Measurements from ENCODE around the gene CNOT8. TPM values are rescaled to one million over a fixed set of nuclear protein-coding genes. Genes with fewer than 3 reads are reported as not detected.

CNOT8 gene
- polyA plus RNA-seq, 1 donor from 2014 or later, result 146 TPM

GRCh38 chr5:154858972-154859871 lies 795 bp downstream of the CNOT8 start:
- H4K20me1 ChIP-seq (ENCODE audit: insufficient read depth), result no peaks in the 10 kb centered on the region
- peaks cover 5% of the 10 kb centered on the region for H3F3A ChIP-seq (ENCODE audit: insufficient read depth, low read length, poor library complexity, severe bottlenecking)
- peaks cover 52% of the 10 kb centered on the region for H3K79me2 ChIP-seq (replicated peaks; ENCODE audit: insufficient read depth, low read length)
- TF ChIP-seq EP300 (conservative IDR thresholded peaks at IDR 0.05; ENCODE audit: poor library complexity, severe bottlenecking) (no peak), TAF1 (IDR thresholded peaks at IDR 0.05; ENCODE audit: low read depth) (no peak), POLR2AphosphoS5 (IDR thresholded peaks at IDR 0.05) (no peak), RAD21 (conservative IDR thresholded peaks at IDR 0.05) (no peak), SMC3 (conservative IDR thresholded peaks at IDR 0.05; ENCODE audit: poor library complexity) (no peak), MXI1 (conservative IDR thresholded peaks at IDR 0.05; ENCODE audit: poor library complexity, severe bottlenecking) (no peak), EZH2 (IDR thresholded peaks at IDR 0.05; ENCODE audit: borderline replicate concordance, insufficient read depth, low read length, poor library complexity, severe bottlenecking) (no peak)
- TF ChIP-seq, protein P1, sequence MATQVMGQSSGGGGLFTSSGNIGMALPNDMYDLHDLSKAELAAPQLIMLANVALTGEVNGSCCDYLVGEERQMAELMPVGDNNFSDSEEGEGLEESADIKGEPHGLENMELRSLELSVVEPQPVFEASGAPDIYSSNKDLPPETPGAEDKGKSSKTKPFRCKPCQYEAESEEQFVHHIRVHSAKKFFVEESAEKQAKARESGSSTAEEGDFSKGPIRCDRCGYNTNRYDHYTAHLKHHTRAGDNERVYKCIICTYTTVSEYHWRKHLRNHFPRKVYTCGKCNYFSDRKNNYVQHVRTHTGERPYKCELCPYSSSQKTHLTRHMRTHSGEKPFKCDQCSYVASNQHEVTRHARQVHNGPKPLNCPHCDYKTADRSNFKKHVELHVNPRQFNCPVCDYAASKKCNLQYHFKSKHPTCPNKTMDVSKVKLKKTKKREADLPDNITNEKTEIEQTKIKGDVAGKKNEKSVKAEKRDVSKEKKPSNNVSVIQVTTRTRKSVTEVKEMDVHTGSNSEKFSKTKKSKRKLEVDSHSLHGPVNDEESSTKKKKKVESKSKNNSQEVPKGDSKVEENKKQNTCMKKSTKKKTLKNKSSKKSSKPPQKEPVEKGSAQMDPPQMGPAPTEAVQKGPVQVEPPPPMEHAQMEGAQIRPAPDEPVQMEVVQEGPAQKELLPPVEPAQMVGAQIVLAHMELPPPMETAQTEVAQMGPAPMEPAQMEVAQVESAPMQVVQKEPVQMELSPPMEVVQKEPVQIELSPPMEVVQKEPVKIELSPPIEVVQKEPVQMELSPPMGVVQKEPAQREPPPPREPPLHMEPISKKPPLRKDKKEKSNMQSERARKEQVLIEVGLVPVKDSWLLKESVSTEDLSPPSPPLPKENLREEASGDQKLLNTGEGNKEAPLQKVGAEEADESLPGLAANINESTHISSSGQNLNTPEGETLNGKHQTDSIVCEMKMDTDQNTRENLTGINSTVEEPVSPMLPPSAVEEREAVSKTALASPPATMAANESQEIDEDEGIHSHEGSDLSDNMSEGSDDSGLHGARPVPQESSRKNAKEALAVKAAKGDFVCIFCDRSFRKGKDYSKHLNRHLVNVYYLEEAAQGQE (IDR thresholded peaks at IDR 0.05; ENCODE audit: borderline replicate concordance), result no peak
- TF ChIP-seq, protein P2, sequence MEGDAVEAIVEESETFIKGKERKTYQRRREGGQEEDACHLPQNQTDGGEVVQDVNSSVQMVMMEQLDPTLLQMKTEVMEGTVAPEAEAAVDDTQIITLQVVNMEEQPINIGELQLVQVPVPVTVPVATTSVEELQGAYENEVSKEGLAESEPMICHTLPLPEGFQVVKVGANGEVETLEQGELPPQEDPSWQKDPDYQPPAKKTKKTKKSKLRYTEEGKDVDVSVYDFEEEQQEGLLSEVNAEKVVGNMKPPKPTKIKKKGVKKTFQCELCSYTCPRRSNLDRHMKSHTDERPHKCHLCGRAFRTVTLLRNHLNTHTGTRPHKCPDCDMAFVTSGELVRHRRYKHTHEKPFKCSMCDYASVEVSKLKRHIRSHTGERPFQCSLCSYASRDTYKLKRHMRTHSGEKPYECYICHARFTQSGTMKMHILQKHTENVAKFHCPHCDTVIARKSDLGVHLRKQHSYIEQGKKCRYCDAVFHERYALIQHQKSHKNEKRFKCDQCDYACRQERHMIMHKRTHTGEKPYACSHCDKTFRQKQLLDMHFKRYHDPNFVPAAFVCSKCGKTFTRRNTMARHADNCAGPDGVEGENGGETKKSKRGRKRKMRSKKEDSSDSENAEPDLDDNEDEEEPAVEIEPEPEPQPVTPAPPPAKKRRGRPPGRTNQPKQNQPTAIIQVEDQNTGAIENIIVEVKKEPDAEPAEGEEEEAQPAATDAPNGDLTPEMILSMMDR (IDR thresholded peaks at IDR 0.05; ENCODE audit: poor library complexity, severe bottlenecking), result no peak
- peak overlapping the region; percentile 64 for H3K4me2 ChIP-seq (ENCODE audit: low read length)
- no peaks in the 10 kb centered on the region for H3K36me3 ChIP-seq (ENCODE audit: insufficient read depth, low read length)
- no peaks in the 10 kb centered on the region for H3K27me3 ChIP-seq (ENCODE audit: insufficient read depth, low read depth, low read length)
- H3K9me3 ChIP-seq (ENCODE audit: low read length), result no peaks in the 10 kb centered on the region
- H3K27ac ChIP-seq (ENCODE audit: low read length), result peak overlapping the region; percentile 99
- H3K9ac ChIP-seq (ENCODE audit: low read length), result peak overlapping the region; percentile 96
- H3K4me3 ChIP-seq (ENCODE audit: low read length), result peak overlapping the region; percentile 78
- no peaks in the 10 kb centered on the region for H3K9me2 ChIP-seq (ENCODE audit: insufficient read depth, low read length)
- H2AFZ ChIP-seq (ENCODE audit: low read depth, low read length), result peak overlapping the region; percentile 65

GRCh38 chr5:154860123-154860522 lies 1.7 kb downstream of the CNOT8 start:
- Histone ChIP-seq H3K4me3 (ENCODE audit: low read length) (peak overlapping the region; percentile 78), H3K79me2 (replicated peaks; ENCODE audit: insufficient read depth, low read length) (peaks cover 55% of the 10 kb centered on the region), H4K20me1 (ENCODE audit: insufficient read depth) (no peaks in the 10 kb centered on the region), H3K36me3 (ENCODE audit: insufficient read depth, low read length) (no peaks in the 10 kb centered on the region), H3K9me3 (ENCODE audit: low read length) (no peaks in the 10 kb centered on the region), H3K27me3 (ENCODE audit: insufficient read depth, low read depth, low read length) (no peaks in the 10 kb centered on the region), H3K4me2 (ENCODE audit: low read length) (peak overlapping the region; percentile 64), H2AFZ (ENCODE audit: low read depth, low read length) (no peak overlapping the region), H3K9me2 (ENCODE audit: insufficient read depth, low read length) (no peaks in the 10 kb centered on the region), H3F3A (ENCODE audit: insufficient read depth, low read length, poor library complexity, severe bottlenecking) (peaks cover 5% of the 10 kb centered on the region), H3K9ac (ENCODE audit: low read length) (peak overlapping the region; percentile 96), H3K27ac (ENCODE audit: low read length) (no peak overlapping the region)
- TF ChIP-seq, protein P1 (IDR thresholded peaks at IDR 0.05; ENCODE audit: borderline replicate concordance), result no peak
- TF ChIP-seq MXI1 (conservative IDR thresholded peaks at IDR 0.05; ENCODE audit: poor library complexity, severe bottlenecking) (no peak), RAD21 (conservative IDR thresholded peaks at IDR 0.05) (no peak), TAF1 (IDR thresholded peaks at IDR 0.05; ENCODE audit: low read depth) (no peak), POLR2AphosphoS5 (IDR thresholded peaks at IDR 0.05) (no peak), EZH2 (IDR thresholded peaks at IDR 0.05; ENCODE audit: borderline replicate concordance, insufficient read depth, low read length, poor library complexity, severe bottlenecking) (no peak)
- TF ChIP-seq, protein P2 (IDR thresholded peaks at IDR 0.05; ENCODE audit: poor library complexity, severe bottlenecking), result no peak
